Cerebellar nuclear complex (tissue), 1 donor: ENCODE results near the gene MAN1A2.
"Not testable (repeated sequence)": the region's sequence is repeated elsewhere in the genome, so short reads cannot be mapped to it uniquely, and the experiment has no call there.

Experiments used
- DNase-seq, 2 experiments: peaks; one replicate each; lab custom pipeline; 2025; lab: John Stamatoyannopoulos, UW

The MAN1A2 gene

GRCh38 chr1:117398957-117399356, 31.7 kb downstream of the MAN1A2 start:
- DNase-seq, result no peak

- DNase-seq, result no peak
Measured at GRCh38 chr1:117401761-117402160, 34.5 kb downstream of the MAN1A2 start.

- no peak for DNase-seq
Measured at GRCh38 chr1:117403597-117403996, 36.3 kb downstream of the MAN1A2 start.

DNA sequence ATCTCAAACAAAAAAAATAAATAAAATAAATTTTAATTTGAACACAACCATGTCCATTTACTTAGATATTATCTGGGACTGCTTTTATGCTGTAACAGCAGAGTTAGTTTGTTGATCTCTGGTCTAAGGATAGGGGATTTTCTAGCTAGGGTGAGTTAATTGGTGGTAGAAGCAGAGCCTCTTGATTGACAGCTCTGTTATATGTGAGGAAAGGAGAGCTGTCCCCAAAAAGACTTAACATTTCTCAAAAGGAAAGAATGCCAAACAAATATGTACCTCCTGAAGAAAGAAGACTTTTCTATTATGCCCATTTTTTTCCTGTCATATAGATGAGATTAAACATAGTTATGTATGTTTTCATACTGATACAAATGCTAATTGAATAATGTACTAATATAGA, 37.8 kb downstream of the MAN1A2 start:
- no peak for DNase-seq

GRCh38 chr1:117412472-117412871, 45.2 kb downstream of the MAN1A2 start:
- no peak for DNase-seq

GRCh38 chr1:117413412-117413811, 46.2 kb downstream of the MAN1A2 start:
- DNase-seq, result no peak

GRCh38 chr1:117414943-117415342, 47.7 kb downstream of the MAN1A2 start:
- no peak for DNase-seq

DNA sequence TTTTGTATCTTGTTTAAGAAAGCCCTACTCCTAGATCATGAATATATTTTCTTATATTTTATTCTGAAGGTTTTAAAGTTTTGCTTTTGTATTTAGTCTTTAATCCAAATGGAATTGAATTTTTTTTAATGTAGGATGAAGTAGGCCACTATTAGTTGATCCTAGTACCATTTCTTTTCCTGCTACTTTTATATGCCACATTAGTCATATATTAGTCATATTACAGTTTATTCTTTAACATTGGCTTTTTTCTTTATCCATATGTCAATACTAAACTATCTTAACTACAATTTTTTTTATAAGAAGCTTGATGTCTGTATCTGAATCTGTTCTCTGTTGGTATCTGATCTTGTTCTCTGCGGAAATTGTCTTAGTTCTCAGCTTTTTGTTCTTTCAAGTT, 48.8 kb downstream of the MAN1A2 start:
- no peak for DNase-seq

DNA sequence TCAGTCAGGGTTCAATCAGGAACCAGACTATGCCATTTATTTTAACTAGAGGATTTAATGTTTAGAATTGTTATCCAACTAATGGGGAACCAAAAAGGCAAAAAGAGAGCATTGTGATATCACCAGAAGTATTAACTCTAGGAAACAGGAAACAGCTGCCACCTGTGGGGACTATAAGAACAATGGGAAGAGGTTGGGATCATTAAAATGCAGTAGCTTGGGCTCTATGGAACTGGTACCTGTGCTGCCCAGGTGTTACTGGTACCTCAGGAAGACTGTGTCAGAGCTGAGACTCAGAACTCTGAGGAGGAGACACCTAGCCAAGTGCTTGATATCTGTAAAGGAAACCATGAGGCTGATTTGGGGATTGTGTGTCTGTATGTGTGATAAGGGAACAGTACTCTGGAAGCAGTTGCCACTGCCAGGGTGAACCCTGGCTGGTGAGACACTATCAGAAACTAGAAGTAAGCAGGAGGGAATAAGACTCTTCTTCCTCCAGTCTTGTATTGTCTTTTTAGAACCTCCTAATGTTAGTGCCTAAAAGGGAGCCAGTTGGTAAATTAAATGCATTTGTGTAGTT, 49.4 kb downstream of the MAN1A2 start:
- DNase-seq, result no peak

- DNase-seq, result no peak
Measured at GRCh38 chr1:117425050-117425734, 57.9 kb downstream of the MAN1A2 start.

- no peak for DNase-seq
Measured at GRCh38 chr1:117427297-117427696, 60.0 kb downstream of the MAN1A2 start.

GRCh38 chr1:117433943-117434342, 66.7 kb downstream of the MAN1A2 start:
- no peak for DNase-seq

DNA sequence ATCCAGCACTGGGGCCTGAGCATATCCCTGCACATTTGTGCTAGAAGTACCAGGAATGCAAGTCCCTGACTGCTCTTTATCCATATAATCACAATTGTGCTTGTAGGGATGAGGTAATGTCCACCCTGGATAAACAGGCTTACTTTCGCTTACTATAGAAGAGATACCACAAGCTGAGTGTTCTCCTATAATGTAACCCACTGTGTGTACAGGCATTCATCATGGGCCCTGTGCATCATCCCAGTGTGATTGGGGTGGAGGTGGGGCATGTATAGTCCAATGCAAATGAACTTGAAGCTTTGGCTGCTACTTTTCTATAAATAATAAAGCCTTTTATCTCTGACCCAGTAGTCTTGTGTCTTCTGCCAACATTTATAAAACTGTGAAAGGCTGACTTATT, 69.3 kb downstream of the MAN1A2 start:
- DNase-seq, result no peak

DNA sequence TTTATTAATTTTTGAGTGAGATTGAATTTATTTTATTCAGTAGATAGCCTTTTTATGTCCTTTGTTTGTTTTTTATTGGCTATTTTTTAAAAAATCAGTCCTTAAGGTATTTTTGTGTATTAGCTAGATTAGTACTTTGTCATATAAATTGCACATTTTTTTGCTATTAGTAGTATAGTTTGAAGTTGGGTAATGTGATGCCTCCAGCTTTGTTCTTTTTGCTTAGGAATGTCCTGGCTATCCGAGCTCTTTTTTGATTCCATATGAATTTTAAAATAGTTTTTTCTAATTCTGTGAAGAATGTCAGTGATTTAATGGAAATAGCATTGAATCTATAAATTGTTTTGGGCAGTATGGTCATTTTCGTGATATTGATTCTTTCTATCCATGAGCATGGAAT, 80.4 kb downstream of the MAN1A2 start:
- no peak for DNase-seq

- DNase-seq, result no peak
Measured at GRCh38 chr1:117452216-117452615, 85.0 kb downstream of the MAN1A2 start.

GRCh38 chr1:117453958-117454357, 86.7 kb downstream of the MAN1A2 start:
- DNase-seq, result no peak

DNA sequence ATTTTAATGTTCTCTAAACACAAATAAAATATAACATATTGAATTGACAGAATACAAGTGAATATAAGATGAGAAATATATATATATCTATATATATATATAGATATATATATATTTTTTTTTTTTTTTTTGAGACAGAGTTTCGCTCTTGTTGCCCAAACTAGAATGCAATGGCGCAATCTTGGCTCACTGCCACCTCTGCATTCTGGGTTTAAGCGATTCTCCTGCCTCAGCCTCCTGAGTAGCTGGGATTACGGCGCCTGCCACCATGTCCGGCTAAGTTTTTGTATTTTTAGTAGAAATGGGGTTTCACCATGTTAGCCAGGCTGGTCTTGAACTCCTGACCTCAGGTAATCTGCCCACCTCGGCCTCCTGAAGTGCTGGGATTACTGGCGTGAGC, 91.2 kb downstream of the MAN1A2 start:
- not testable (repeated sequence) for DNase-seq

- no peak for DNase-seq
Measured at GRCh38 chr1:117466761-117467160, 99.5 kb downstream of the MAN1A2 start.

GRCh38 chr1:117467336-117467735, 100.1 kb downstream of the MAN1A2 start:
- no peak for DNase-seq

- no peak for DNase-seq
Measured at GRCh38 chr1:117473063-117473462, 105.8 kb downstream of the MAN1A2 start.

GRCh38 chr1:117475495-117475894, 108.2 kb downstream of the MAN1A2 start:
- DNase-seq, result not testable (repeated sequence)

GRCh38 chr1:117479086-117479485, 111.8 kb downstream of the MAN1A2 start:
- no peak for DNase-seq

- no peak for DNase-seq
Measured at GRCh38 chr1:117481410-117481809, 114.2 kb downstream of the MAN1A2 start.

DNA sequence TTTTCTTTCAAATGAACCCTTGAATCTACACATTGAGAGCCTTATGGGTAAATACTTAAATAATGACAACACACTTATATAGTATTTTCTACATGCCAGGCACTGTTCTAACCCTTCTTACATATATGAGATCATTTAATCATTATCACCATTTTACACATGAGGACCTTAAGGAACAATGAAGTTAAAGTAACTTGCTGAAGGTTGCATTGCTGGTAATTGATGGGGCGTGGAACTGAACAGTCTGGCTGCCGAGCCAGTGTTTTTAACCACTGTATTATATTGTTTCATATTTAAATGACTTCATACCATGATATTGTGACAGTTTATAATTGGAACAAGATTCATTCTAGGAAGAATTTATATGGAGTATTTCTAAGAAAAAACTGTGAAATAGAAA, 126.7 kb downstream of the MAN1A2 start:
- no peak for DNase-seq
